ENCODE results near the gene STMN1.

The STMN1 gene

GRCh38 chr1:25891606-25892005 is 14.6 kb downstream of the STMN1 start:
- no peak for DNase-seq (ENCODE audit: low spot score)

DNA sequence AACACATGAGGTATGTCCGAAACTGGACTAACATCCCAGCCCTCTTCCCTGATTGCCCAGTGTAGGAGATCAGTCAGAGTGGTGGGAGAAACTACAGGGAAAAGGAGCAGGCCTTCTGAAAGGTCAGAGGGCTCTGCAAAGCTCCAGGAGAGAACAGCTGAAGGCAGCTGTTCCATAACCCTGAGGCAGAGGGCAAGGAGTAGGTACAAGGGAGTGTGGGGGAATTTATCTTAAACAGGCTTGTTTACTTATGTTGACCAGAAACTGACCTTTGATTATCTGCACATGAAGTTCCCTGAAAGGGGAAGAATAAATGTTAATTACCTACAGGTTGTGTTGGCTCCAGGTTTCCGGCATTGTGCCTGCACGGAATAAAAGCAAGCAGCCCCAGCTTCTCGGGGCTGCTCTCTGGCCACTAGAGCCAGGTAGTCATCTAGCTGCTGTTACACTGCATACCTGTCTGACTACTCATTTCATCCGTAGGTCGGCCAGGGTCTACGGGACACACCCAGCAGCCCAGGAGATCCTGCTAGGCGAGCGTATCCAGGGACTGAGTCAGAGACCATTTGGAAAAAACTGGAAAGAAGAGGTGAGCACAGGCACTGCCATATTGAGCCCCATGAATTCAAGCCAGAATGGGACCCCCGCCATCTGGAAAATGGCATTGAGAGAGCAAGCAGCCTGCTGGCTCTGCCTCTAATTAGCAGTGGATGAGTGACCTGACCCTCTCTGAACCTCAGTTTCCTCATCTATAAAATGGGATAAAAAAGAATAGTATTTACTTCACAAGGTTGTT is 15.8 kb downstream of the STMN1 start:
- no peak for DNase-seq (ENCODE audit: low spot score)

DNA sequence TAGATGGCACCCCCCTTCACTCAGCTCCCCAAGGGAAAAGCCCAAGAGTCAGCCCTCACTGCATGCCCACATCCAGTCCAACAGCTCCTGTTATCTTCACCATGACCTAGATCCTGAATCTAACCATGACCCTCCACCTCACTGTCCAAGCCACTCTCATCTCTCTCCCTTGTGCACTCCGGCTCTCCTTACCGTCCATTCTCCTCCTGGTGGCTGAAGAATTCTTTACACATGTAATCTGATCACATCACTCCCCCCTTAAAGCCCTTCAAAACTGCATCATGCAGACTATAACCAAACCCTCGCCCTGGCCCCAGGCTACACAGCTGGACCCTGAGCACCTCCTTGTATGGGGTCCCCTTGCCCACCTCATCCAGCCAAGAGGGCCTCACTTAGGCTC is 16.7 kb downstream of the STMN1 start:
- no peak for DNase-seq (ENCODE audit: low spot score)

GRCh38 chr1:25888426-25888987 is 17.7 kb downstream of the STMN1 start:
- no peak for DNase-seq (ENCODE audit: low spot score)

DNA sequence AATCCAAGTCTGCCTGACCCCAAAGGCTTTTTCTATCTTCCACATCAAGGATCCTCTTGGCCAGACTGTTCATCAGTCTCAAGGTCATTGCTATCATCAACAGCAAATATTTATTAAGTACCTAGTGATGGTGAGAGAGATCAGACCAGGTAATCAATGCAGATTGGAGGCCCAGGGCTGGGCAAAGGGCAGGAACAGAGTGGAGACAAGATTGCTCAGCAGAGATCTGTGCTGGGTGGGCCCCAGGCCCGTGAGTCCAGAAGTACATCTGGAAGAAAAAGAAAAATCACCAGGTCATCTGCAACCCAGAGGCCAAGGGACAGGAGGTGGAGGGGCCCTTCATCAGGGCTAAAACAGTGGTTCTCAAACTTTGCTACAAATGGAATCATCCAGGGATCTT is 20.6 kb downstream of the STMN1 start:
- DNase-seq (ENCODE audit: low spot score), result no peak

DNA sequence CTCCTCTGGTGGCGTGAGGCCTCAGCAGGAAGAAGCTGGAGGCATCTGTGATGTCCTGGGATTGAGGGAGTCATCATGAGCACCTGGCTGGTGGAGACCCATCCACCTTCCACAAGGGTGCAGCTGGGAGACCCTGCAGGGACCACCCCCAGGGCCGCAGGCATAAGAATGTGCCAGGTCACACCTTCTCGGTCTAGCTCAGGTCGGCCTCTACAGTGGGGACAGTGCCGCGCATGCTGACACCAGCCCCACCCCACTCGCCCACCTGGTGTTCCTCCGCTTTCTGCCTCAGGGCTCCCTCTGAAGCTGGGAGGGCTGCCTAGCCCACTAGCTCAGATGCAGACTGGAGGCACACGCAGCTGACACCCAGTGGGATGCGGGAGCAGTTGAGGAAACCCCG is 25.0 kb downstream of the STMN1 start:
- no peak for DNase-seq (ENCODE audit: low spot score)

GRCh38 chr1:25880518-25880917 is 25.7 kb downstream of the STMN1 start:
- no peak for DNase-seq (ENCODE audit: low spot score)

DNA sequence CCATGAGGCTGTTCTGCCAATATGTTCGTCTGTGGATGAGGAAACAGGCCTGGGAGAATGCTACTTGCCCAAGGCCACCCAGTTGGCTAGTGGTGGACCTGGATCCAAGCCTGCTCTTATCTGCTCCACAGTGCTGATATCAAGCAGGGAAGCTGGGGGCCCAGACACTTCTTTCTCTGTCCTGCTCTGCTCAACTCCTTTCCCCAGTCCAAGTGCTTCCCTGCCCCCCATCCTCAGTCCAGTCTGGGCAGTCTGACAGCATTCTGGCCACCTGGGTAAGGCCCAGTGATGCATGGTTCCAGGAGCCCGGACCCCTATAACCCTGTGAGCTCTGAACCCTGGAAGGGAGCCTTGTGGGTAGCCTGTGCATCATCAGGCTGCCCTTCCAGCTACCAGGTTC is 26.5 kb downstream of the STMN1 start:
- DNase-seq (ENCODE audit: low spot score), result no peak

DNA sequence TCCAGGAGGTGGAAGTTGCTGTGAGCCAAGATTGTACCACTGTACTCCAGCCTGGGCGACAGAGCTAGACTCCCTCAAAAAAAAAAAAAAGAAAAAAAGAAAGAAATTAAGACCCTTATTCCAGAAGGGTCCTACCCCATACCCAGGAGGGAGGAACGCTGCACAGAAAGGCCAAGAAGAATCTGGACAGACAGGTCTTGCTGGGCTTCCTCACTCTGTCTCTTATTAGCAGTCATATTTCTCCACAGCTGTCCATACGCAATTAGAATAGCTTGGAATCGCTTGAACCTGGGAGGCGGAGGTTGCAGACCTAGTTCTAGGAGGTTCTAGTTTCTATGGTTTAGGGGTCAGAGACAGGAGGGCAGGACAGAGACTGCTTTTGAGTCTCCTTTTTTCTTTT is 27.5 kb downstream of the STMN1 start:
- DNase-seq (ENCODE audit: low spot score), result no peak

- DNase-seq (ENCODE audit: low spot score), result no peak
Observed at GRCh38 chr1:25877155-25877554, 29.1 kb downstream of the STMN1 start.

GRCh38 chr1:25876693-25877077 is 29.5 kb downstream of the STMN1 start:
- DNase-seq (ENCODE audit: low spot score), result no peak

DNA sequence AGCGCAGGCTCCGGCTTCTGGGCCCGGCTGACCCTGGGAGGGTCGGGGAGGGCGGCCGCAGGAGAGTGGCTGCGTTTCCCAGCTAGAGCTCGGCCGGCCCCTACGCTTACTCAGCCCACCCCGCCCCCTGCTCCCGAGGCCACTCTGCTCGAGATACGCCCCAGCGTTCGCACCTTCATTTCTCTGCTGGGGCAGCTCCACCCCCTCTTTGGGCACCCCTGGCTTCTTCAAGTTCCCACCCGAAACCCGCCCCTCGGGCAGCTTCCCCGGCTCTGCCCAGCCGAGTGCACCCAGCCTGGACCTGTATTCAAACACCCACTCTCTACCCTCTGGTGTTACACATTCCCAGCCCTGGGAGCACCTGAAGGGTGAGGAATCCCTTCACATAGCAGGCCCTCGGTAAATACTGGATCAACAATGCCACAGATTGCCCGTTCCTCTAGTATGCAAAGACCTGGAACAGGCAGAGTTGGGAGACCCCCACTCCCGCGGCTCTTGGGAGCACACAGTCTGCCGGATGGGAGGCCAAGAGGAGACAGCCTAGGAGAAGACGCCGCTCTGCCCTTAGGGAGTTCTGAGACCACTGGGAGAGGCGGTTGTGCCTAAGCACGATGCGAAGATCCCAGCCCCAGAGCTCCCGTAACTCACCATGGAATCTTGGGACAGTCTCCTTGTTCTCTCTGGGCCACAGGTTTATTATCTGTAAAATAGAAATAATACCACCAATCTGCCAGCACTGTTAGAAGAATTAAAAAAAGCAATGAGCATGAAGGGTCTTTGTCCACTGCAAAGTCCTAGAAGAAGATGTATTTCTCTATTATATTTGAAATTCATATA is 30.1 kb downstream of the STMN1 start:
- no peak for DNase-seq (ENCODE audit: low spot score)

DNA sequence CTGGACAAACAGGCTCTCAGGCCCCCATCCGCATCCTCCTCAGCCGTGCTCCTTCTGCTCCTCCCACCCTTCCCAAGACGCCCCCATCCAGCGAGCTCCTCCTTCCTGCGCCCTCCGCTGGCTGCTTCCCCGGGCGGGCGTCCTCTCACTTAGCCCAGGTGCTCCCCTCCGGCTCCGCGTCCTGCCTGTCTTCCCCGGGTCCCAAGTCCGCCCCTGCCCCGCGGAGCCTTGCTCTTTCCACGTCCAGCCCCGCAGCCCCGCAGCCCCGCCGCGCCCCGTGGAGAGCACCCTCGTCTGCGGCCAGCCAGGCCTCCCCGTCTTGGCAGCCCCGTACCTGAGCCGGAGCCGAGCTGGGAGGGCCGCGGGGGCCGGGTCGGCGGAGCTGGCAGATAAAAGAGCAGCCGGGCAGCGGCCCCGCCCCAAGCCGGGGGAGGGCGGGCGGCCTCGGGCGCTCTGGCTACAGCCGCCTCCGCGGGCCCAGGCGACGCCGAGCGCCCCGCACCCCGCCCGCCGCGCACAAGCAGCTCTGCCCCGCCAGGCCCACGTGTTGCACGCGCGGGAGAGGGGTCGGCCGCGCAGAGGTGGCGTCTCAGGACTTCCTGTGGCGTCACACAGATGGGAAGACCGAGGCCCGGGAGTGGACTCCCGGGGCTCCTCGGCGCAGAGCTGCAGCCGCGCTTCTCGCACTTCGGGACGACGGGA is 30.9 kb downstream of the STMN1 start, which contains the start of gene PAQR7:
Gene PAQR7 (minus strand): TSS at position 555 of the 702 bp plus-strand sequence. CDS start 11,869 bp downstream, outside the sequence.
- peak; percentile 83 for DNase-seq (ENCODE audit: low spot score)

DNA sequence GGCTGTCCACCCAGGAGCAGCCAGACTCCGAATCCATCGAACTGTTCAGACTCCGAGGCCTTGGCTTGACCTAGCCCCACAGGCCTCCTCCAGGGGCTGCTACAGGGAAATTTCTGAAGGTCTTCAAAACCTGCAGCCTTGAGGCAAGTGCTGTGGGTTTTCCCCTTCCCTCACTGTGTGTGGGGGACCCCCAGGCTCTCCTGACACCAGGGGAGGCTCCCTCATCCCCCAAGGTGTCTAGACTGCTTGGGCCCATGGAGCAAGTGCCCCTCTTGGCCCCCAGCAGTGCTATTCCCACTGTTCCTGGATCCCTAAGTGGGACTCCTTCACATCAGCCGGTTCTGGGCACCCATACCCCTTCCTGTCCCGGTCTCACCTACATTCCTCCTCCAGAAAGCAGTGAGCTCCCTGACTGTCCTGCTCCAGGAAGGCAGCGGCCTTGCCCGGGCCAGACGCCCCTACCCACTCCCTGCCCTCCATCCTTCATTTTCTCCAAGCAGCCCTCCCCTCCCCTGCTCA is 31.5 kb downstream of the STMN1 start:
- DNase-seq (ENCODE audit: low spot score), result no peak

GRCh38 chr1:25874209-25874608 is 32.0 kb downstream of the STMN1 start:
- no peak for DNase-seq (ENCODE audit: low spot score)

- DNase-seq (ENCODE audit: low spot score), result no peak
Observed at GRCh38 chr1:25873120-25873519, 33.1 kb downstream of the STMN1 start.

DNA sequence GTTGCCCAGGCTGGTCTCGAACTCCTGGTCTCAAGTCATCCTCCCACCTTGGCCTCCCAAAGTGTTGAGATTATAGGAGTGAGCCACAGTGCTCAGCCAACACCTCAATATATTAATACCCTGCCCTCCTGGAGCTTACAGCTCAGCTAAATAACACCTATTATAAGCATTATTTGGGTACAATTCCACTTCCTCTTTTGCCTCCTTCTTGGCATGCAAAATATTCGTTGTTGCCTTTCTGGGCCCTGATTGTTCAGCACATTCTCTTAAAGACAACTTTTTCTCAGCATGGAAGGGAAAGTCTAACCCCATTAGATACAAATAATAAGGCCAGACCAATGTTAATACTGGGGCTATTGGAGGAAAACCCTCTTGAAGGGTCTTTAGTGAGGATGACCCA is 33.5 kb downstream of the STMN1 start:
- no peak for DNase-seq (ENCODE audit: low spot score)

DNA sequence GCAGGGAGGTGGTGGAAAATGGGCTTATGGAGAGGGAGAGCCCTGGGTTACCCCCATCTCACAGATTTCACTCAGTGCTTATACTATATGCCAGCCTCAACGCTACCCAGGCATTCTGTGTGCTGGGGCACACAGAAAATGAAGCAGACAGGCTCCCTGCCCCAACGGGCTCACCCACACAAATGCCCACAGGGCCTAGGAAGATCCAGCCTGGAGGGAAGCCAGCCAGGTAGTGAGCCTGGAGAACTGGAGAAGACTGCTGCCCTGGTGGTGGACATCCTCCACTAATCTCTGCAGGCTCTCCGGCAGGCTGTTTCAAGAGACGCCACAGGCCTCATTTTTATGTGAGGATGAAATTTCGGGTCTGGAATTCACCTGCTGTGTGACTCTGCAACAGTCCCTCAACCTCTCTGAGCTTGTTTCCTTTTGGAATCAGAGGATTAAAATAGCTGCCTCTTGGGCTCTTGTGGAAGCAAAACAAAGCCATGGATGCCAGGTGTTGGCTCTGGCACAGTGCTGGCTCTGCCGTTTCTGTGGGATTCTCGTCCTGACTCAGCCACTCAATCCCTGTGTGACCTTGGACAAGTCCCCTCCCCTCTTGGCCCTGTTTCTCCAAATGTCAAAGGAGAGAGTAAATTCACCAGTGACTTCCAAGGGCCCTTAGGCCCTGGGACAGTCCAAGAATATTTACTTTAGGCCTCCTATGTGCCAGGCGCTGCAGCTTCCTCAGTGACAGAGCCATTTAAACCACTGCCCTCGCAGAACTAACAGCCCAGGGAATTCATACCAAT is 34.3 kb downstream of the STMN1 start:
- no peak for DNase-seq (ENCODE audit: low spot score)

DNA sequence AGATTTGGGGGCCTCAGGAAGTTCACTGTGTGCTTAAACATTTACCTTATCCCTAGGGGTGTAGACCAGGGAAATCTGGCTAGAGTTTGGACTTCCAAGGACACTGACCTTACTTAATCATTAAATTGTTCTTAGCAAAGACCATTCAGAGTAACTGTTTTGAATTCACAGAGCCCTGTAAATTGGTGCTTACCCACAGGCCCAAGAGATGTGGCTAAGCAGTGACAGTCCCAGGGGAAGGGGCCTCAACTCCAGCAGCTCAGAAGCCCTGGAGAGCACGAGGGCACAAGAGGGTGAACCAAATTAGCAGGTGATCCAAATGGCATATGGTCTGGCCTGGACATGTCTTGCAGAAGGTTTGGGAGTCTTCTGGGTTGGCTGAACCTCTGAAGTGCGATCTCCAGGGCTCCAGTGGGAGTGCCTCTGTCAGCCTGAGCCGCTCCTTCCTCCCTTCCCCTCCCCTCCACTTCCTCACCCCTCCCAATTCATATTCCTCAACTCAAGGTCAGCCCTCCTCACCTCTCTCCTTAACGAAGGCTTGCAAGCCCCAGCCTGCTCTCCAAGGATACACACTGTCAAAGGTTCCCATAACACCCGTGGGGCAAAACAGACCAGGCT is 35.0 kb downstream of the STMN1 start:
- no peak for DNase-seq (ENCODE audit: low spot score)

DNA sequence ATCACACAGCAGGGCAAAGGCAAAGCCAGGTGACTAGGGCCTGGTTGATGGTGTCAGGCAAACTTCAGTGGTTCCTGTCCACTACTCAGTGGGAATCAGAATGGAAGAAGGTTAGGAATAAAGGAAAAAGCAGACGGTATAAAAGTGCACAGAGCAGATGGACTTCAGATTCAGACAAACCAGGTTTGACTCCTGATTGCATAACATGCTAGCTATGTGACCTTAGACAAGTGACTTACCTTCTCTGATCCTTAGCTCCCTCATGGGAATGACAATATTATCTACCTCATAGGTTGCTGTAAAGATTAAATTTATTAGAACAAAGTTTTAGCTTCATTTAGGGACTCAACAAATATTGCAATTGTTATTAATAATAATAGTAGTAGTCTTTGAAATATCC is 35.6 kb downstream of the STMN1 start:
- no peak for DNase-seq (ENCODE audit: low spot score)

All from left forelimb (tissue), 1 donor.